GM12872 (cell line): ENCODE results near the gene CMIP.

ENCODE experiments used
- CTCF ChIP-seq: IDR thresholded peaks from 3 replicates; pipeline ENCODE4 v1.5.1; 2011; ENCODE audit warnings: low read depth, mild to moderate bottlenecking, low read length, moderate library complexity; ENCODE audit not compliant: insufficient read depth

The CMIP gene

GRCh38 chr16:81666113-81666512 is 221.5 kb downstream of the CMIP start:
- no peak for TF ChIP-seq CTCF

GRCh38 chr16:81668243-81669097 is 223.9 kb downstream of the CMIP start:
- no peak for TF ChIP-seq CTCF

DNA sequence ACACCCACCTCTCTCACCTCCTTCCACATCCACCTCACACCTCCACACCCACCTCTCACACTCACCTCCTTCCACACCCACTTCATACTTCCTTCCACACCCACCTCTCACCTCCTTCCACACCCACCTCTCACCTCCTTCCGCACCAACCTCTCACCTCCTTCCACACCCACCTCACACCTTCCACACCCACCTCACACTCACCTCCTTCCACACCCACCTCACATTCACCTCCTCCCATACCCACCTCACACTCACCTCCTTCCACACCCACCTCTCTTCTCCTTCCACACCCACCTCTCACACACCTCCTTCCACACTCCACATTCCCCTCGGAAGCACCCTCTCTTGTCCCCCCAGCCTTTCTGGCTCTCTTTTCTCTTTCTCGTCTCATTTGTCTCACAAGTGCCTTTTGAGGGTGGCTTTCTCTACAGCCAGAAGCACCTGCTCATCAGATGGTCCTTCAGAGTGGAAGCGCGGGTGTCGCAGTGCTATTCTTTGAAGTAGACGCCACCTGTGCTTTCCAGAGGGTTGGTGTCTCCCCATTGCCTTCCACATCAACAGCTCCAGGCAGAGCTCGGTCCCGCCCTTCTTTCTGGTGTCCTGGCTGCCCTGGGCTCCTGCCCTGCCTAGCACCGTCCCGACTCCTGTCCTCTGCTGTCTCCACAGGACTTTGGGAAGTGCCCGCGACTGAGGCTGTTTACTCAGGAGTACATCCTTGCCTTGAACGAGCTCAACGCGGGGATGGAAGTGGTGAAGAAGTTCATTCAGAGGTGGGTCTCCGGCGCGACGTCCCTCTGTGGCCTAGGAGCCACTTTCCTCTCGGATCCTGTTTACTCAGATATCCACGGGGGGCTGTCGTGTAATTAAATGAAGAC is 225.1 kb downstream of the CMIP start:
- no peak for TF ChIP-seq CTCF

DNA sequence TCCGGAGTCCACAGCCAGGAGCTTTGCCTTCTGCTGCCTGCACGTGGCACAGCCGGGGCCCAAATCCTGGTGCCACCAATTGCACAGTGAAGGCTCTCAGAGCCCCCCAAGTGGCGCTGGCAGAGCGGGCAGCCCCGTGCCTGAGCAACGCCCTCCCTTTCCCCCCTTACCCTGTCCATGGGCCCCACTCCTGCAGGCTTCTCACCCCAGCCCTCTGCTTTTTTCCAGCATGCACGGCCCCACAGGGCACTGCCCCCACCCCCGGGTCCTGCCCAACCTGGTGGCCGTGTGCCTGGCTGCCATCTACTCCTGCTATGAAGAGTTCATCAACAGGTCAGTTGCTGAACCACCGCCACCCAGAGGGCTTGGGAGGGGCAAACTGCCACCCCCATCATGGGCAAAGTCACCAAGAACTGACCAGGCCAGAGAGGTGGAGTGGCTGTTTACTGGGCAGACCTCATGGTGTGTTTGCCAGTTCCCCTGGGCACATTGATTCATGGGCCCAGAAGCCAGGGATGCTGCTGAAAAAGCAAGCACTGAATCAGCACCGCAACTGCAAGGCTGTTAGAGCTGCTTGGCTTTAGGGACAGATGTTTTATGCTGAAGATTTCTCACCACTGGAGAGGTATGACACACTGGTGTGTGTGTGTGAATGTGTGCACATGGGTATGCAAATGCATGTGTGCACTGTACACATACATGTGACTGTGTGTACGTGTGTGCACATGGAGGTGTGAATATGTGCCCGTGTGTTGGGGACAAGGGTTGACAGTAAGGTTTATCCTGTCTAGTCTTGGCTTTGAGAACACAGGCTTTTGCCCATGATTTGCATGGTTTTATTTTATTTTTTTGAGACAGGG is 227.4 kb downstream of the CMIP start:
- TF ChIP-seq CTCF = no peak

DNA sequence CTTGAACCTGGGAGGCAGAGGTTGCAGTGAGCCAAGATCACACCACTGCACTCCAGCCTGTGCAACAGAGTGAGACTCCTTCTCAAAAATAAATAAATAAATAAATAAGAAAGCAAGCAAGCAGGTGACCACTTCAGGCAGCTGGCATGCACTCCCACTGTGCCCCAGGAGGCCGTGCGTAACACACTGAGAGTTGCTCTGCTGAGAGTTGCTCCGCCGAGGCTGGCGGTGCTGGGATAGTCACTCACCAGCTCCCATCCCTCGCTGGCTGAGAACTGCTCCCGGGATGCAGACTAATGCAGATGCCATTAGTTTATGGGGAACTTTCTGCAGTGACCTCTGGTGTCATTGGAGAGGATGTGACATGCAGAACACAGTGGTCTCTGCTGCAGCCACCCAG is 228.8 kb downstream of the CMIP start:
- no peak for TF ChIP-seq CTCF

- no peak for TF ChIP-seq CTCF
These were observed 231.1 kb downstream of the CMIP start for GRCh38 chr16:81675662-81676061.
